Pancreas (tissue), 10 donors: Measurements from ENCODE around the gene PDGFRA. TPM values are rescaled to one million over a fixed set of nuclear protein-coding genes. Genes with fewer than 3 reads are reported as not detected.

Source experiments
- ATAC-seq, 4 donors: fragments of 200-7000 bp; cut with Tn5 transposase; one replicate each; pipeline versions ENCODE4 v1.8.0 to v1.9.1; 2020; ENCODE audit warnings: mild to moderate bottlenecking in 4 of 4, moderate library complexity in 4 of 4
- DNase-seq, 6 donors: peaks; one replicate each; pipeline ENCODE4 v3.0.0-alpha.2; 2020
- FAIRE-seq: peaks from 2 replicates; lab custom pipeline; 2012; peaks lifted over from hg19 to GRCh38; lab: Jason Lieb, UNC
- H3K27ac ChIP-seq, 4 donors: fragments of 200-600 bp; sonication (generic); 1 replicate in 3 of 4; 2 replicates in 1 of 4; pipeline versions ENCODE4 v1.5.0 to v1.8.0; 2020
- H3K27me3 ChIP-seq, 4 donors: fragments of 200-600 bp; one replicate each; pipeline ENCODE4 v1.8.0; 2021
- H3K36me3 ChIP-seq, 3 donors: fragments of 200-600 bp; sonication (generic) in 1 of 3; one replicate each; pipeline versions ENCODE4 v1.5.0 to v1.8.0; 2020 to 2021
- H3K4me1 ChIP-seq, 3 donors: fragments of 200-600 bp; one replicate each; pipeline ENCODE4 v1.8.0; 2021
- H3K4me3 ChIP-seq, 4 donors: fragments of 200-600 bp; sonication (generic) in 2 of 4; one replicate each; pipeline versions ENCODE4 v1.5.0 to v1.8.0; 2020 to 2021
- H3K9me3 ChIP-seq, 4 donors: fragments of 200-600 bp; one replicate each; pipeline ENCODE4 v1.8.0; 2021
- CTCF ChIP-seq, 4 donors: fragments of 200-600 bp; sonication (generic) in 3 of 4; IDR thresholded peaks; one replicate each; pipeline versions ENCODE4 v1.5.0 to v1.8.0; 2021; ENCODE audit warnings: antibody characterized with exemption in 4 of 4
- WGBS, 2 donors: extraction: QIAGEN DNeasy Blood & Tissue Kit; methylation state at CpG; one replicate each; pipeline ENCODE4 v1.1.7; 2013; 5-methylcytosine and 5-hydroxymethylcytosine counted together
- intact Hi-C, 3 donors: fragments of 100-400 bp; cut with DNase I; formaldehyde crosslinking; loops; one replicate each; pipeline versions ENCODE4 v1.11.1 to v1.14.2; 2022
- polyA plus RNA-seq, 2 donors: library from polyadenylated mRNA; stranded (reverse); fragments of 200-250 nt; gene quantifications; one replicate each; pipeline ENCODE4 v1.2.3, GENCODE V29; 2013
- total RNA-seq, 6 donors: library from RNA; stranded (reverse); fragmentation: NEBNext Ultra II Directional in 4 of 6; extraction: Animal tissue kit (Norgen Biotek cat#: 25700) in 4 of 6; gene quantifications; one replicate each; pipeline versions ENCODE4 v1.2.1 to v1.2.4, GENCODE V29; 2021 to 2023
- donor health status: healthy with polysubstance abuse.
- donor health status: DM: no; HTN: no; CAD: no; lungs with moderate emphysema.
- donor health status: DM: no; HTN: no; CAD: no.
- donor health status: control.
- donor health status: control.
- donor health status: Bipolar disorder and iron deficiency.
- donor health status: DM: yes; HTN: yes; CAD: no.
- donor health status: DM: no; HTN: no; CAD: no.
- donor health status: DM: no; HTN: no; CAD: no.
- donor health status: DM: yes; HTN: yes; CAD: no.

The PDGFRA gene
- total and polyA plus RNA-seq, 8 donors: 2.6 to 43.0 (median 11.1) TPM

- ATAC-seq (peak; percentile 30 to 43 (median 38)), FAIRE-seq (no peak), DNase-seq (peak in 1 of 6 donors; percentile 60)
- H3K4me3 ChIP-seq: peak overlapping the region in 3 of 4 donors; percentile 8 to 36 (median 24)
- WGBS, 2 donors: 6 to 8% methylated on average over 47 of the region's 47 CpGs
- peaks cover 0 to 69% (median 14%) of the 10 kb centered on the region in 4 donors for H3K27me3 ChIP-seq
- no peaks in the 10 kb centered on the region for H3K9me3 ChIP-seq
- H3K4me1 ChIP-seq: peaks cover 0 to 23% (median 3%) of the 10 kb centered on the region in 3 donors
- TF ChIP-seq CTCF (IDR thresholded peaks at IDR 0.05): no peak
- H3K27ac ChIP-seq: no peak overlapping the region
- H3K36me3 ChIP-seq: no peaks in the 10 kb centered on the region
- intact Hi-C loops: loop anchor here in 2 of 3 donors (5.0 kb wide), 2 partner anchors 314 to 319 kb away; no protein-coding TSS in a partner anchor
Measured at GRCh38 chr4:54226404-54227255, 2.5 kb upstream of the PDGFRA start.

- H3K27me3 ChIP-seq: peaks cover 6 to 77% (median 20%) of the 10 kb centered on the region in 4 donors
- peak overlapping the region in 2 of 4 donors; percentile 10 to 36 for H3K4me3 ChIP-seq
- H3K27ac ChIP-seq: peak overlapping the region in 2 of 4 donors; percentile 12 to 27
- H3K4me1 ChIP-seq: peaks cover 0 to 23% (median 3%) of the 10 kb centered on the region in 3 donors
- 5 to 8% methylated on average over 36 of the region's 36 CpGs for WGBS, 2 donors
- peak; percentile 6 to 29 (median 18) for ATAC-seq
- DNase-seq: no peak
- no peaks in the 10 kb centered on the region for H3K36me3 ChIP-seq
- TF ChIP-seq CTCF (IDR thresholded peaks at IDR 0.05): no peak
- FAIRE-seq: no peak
- no peaks in the 10 kb centered on the region for H3K9me3 ChIP-seq
- intact Hi-C loops: loop anchor here in 2 of 3 donors (5.0 kb wide), 2 partner anchors 315 to 320 kb away; no protein-coding TSS in a partner anchor
Measured at GRCh38 chr4:54227256-54228055, 1.6 kb upstream of the PDGFRA start.

GRCh38 chr4:54228056-54228527, 1.0 kb upstream of the PDGFRA start:
- H3K4me1 ChIP-seq: peaks cover 0 to 27% (median 3%) of the 10 kb centered on the region in 3 donors
- DNase-seq (peak; percentile 33 to 82 (median 60)), ATAC-seq (peak; percentile 45 to 75 (median 68)), FAIRE-seq (no peak)
- no peaks in the 10 kb centered on the region for H3K36me3 ChIP-seq
- no peaks in the 10 kb centered on the region for H3K9me3 ChIP-seq
- peak overlapping the region in 2 of 4 donors; percentile 10 to 36 for H3K4me3 ChIP-seq
- H3K27ac ChIP-seq: peak overlapping the region in 2 of 4 donors; percentile 12 to 27
- WGBS, 2 donors: 2 to 3% methylated on average over 29 of the region's 29 CpGs
- peaks cover 6 to 74% (median 20%) of the 10 kb centered on the region in 4 donors for H3K27me3 ChIP-seq
- intact Hi-C loops: loop anchor here in 2 of 3 donors (5.0 kb wide), 2 partner anchors 316 to 321 kb away; no protein-coding TSS in a partner anchor
- TF ChIP-seq CTCF (IDR thresholded peaks at IDR 0.05): peak; percentile 17 to 62 (median 49)

GRCh38 chr4:54228546-54228945, 547 bp upstream of the PDGFRA start:
- intact Hi-C loops: loop anchor here in 2 of 3 donors (5.0 kb wide), 2 partner anchors 316 to 321 kb away; no protein-coding TSS in a partner anchor
- ATAC-seq (no peak), DNase-seq (no peak), FAIRE-seq (no peak)
- H3K4me1 ChIP-seq: peaks cover 0 to 28% (median 3%) of the 10 kb centered on the region in 3 donors
- peak overlapping the region in 1 of 4 donors; percentile 12 for H3K27ac ChIP-seq
- H3K4me3 ChIP-seq: no peak overlapping the region
- 12 to 20% methylated on average over 8 of the region's 8 CpGs for WGBS, 2 donors
- peaks cover 6 to 72% (median 20%) of the 10 kb centered on the region in 4 donors for H3K27me3 ChIP-seq
- no peaks in the 10 kb centered on the region for H3K36me3 ChIP-seq
- H3K9me3 ChIP-seq: no peaks in the 10 kb centered on the region
- TF ChIP-seq CTCF (IDR thresholded peaks at IDR 0.05): no peak
